NCI-H526 (cell line): ENCODE data around the gene IFT57.
"Not testable (repeated sequence)": the region's sequence is repeated elsewhere in the genome, so short reads cannot be mapped to it uniquely, and the experiment has no call there.

Experiments used
- DNase-seq, 2 experiments: peaks; one replicate each; lab custom pipeline; 2025; lab: John Stamatoyannopoulos, UW

The IFT57 gene

DNA sequence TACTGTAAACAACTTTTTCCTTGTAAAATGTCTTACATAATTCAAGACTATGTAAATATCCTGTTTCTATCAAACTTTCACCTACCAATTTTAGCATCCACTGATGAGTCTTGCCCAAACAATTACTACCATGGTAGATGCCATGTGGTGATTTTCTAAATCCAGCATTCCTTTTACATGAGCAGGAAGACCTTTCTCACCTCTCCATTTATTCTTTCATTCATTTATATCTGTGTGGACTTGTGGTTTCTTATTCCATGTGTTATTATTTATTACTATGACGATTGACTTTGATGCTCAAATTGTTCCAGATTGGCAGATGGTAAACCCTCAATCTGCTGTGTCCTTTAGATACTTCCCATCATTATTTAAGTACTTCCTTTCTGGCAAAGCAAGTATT lies 62.4 kb downstream of the IFT57 start:
- no peak for DNase-seq

GRCh38 chr3:108159105-108159504 lies 63.1 kb downstream of the IFT57 start:
- no peak for DNase-seq

DNA sequence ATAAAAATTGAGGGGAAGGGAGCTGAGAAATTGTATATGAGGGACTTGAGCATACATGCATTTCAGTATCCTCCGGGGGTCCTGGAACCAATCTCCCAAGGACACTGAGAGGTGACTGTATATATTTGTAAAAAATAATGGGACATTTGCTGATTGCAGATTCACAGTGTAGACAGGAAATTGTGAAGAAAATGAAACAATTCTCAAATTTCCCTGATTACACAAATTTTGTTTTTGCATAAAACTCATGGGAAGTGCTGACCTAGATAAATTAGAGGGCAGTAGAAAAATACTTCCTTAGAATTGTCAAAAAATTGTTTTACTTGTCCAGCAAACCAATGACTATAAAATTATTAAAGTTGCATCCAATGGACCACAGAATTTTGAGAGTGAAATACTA lies 64.0 kb downstream of the IFT57 start:
- DNase-seq, result no peak

DNA sequence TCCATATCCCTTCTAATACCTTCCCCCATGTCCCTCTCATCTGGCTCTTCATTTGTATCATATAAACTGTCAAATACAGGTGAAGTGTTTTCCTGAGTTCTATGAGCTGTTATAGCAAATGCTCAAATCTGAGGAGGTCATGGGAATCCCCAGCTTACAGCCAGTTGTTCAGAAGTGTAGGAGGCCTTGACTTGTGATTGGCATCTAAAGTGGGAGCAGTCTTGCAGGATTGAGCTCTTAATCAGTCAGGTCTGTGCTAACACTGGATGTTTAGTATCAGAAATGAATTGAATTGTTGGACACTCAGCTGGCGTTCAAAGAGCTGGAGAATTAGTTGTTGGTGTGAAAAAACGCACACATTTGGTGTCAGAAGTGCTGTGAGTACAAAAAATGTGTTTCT lies 65.0 kb downstream of the IFT57 start:
- DNase-seq, result no peak

DNA sequence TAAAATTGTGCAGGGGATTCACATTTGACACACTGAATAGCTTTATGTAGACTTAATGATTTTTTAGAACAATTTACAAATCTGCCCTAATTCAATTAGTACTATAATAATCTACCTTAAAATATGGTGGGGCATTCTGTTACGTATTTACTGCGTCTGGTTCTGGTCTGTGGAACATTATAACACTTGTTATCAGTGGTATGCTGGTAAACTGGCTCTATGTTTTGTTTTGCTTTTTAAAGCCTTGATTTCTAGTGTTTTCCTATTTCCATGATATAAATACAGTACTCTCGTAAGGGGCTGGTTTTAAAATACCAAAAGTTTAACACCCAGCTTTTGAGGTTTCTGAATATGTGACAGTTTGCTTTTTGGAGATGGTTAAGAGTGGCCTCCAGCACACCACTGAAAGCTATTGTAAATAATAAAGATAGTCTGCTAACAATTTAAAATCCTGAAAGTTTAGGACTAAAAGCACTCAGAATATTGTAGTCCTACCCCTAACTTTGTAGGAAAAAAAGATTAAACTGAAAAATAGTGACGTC lies 65.8 kb downstream of the IFT57 start:
- DNase-seq, result no peak

GRCh38 chr3:108155642-108156041 lies 66.6 kb downstream of the IFT57 start:
- DNase-seq, result not testable (repeated sequence)

- peak in 1 of 2 experiments; percentile 44 for DNase-seq
Observed at GRCh38 chr3:108153451-108153981, 68.7 kb downstream of the IFT57 start.

GRCh38 chr3:108152274-108152673 lies 70.0 kb downstream of the IFT57 start:
- DNase-seq, result no peak

DNA sequence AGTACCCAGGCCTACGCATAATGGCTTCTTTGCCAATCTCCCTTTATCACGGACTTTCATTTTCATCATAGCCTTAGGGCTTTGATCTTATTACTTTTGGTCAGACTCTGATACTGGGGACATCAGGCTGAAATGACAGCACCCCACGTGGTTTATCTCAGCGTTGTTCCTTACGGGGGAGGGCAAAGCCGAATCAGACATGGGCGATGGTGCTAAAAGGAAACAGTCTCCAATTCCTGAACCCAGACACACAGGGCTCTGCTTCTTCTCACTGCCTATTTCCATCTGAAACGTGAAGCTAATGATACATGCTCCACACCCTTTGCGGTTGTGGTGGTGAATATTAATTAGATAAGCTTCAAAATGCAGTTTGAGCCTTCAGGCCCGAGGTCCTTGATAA lies 72.0 kb downstream of the IFT57 start:
- DNase-seq, result peak; percentile 6 to 21

DNA sequence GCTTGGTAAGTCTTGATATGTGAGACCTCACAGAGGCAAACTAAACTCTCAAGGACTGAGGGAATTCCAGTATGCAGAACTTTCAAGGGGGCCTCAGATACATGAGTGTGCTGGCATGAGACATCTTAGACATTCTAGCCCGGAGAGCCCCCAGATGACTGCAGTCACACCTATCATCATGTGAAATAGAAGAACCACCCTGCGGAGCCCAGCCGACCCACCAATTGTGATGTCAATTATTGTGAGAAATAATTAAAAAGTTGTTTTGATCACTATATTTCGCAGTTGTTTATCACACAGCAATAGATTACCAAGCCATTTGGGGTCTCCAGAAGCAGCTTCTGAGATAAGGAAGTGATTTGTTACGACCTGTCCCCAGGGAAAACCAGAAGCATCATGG lies 76.1 kb downstream of the IFT57 start:
- DNase-seq, result no peak

GRCh38 chr3:108145578-108145977 lies 76.6 kb downstream of the IFT57 start:
- DNase-seq, result no peak

DNA sequence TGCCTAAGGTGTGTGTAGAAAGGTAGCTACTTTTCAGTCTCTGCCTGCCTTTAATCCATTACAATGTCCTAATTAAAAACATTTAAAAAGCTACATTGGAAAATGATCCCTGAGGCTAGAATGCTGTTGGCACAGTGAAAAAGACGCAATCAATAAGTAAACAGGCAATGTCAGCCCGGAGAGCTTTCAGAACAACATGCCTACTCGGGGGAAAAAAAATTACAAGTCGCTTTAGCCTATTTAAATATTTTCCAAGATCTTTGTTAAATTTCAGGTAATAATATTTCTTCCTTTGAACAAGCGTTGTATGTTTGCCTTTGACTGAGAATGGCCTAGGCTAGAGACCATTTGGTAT lies 84.8 kb downstream of the IFT57 start:
- DNase-seq, result no peak

GRCh38 chr3:108136561-108137459 lies 85.4 kb downstream of the IFT57 start:
- DNase-seq, result no peak

- no peak for DNase-seq
Observed at GRCh38 chr3:108134555-108134880, 87.7 kb downstream of the IFT57 start.

- no peak for DNase-seq
Observed at GRCh38 chr3:108133858-108134554, 88.2 kb downstream of the IFT57 start.

GRCh38 chr3:108133048-108133369 lies 89.2 kb downstream of the IFT57 start:
- DNase-seq, result no peak

GRCh38 chr3:108131475-108132134 lies 90.6 kb downstream of the IFT57 start:
- no peak for DNase-seq

- no peak for DNase-seq
Observed at GRCh38 chr3:108130701-108131474, 91.3 kb downstream of the IFT57 start.

GRCh38 chr3:108130236-108130635 lies 92.0 kb downstream of the IFT57 start:
- no peak for DNase-seq

- no peak for DNase-seq
Observed at GRCh38 chr3:108127301-108127988, 94.8 kb downstream of the IFT57 start.

DNA sequence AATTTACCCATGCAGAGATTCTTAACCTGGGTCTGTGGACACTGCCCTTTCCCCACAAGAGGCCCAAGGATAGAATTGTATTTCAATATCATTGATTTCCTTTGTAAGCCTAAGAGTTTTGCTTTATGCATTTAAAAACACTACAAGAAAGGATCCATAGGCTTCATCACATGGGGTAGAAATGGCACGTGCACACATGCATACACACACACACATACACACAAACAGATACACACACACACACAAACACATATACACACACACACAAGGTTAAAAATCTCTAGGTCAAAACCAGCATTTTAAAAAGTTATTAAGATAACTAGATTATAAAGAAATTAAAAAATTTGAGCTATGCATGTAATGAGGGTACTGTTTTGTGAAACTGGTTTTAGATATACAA lies 95.9 kb downstream of the IFT57 start:
- no peak for DNase-seq
